ENCODE measurements around the gene MACROD1. TPM values are rescaled to one million over a fixed set of nuclear protein-coding genes. Genes with fewer than 3 reads are reported as not detected.
"Not testable (repeated sequence)": the region's sequence is repeated elsewhere in the genome, so short reads cannot be mapped to it uniquely, and the experiment has no call there.

MACROD1 gene
- total RNA-seq, 3 donors from 2014 or later (not counting 1 experiment from before 2014, with no cell fraction given) = 0.73 to 3.3 (median 1.8) TPM

- intact Hi-C loops (cut with micrococcal nuclease) = no loop called here
- H3K4me1 ChIP-seq (ENCODE audit: control insufficient read depth, insufficient read depth, low read length) = no peaks in the 10 kb centered on the region
- Mint-ChIP-seq H3K27ac (no peak overlapping the region), H3K4me3 (no peak overlapping the region), H3K27me3 (ENCODE audit: low read depth in 2 of 2) (no peaks in the 10 kb centered on the region), H3K9me3 (no peaks in the 10 kb centered on the region), H3K36me3 (no peaks in the 10 kb centered on the region), H3K4me1 (no peaks in the 10 kb centered on the region)
- TF ChIP-seq CTCF (IDR thresholded peaks at IDR 0.05) = no peak
- no peaks in the 10 kb centered on the region for H3K36me3 ChIP-seq (ENCODE audit: control insufficient read depth, insufficient read depth, low read length)
- H3K27me3 ChIP-seq (ENCODE audit: control insufficient read depth, insufficient read depth, low read length) = no peaks in the 10 kb centered on the region
- WGBS (ENCODE audit: insufficient coverage) = 88% methylated on average over 19 of the region's 19 CpGs
- no peak overlapping the region for H3K4me3 ChIP-seq (ENCODE audit: low read length)
- DNase-seq (no peak), ATAC-seq (no peak)
- no peaks in the 10 kb centered on the region for H3K9me3 ChIP-seq (ENCODE audit: control insufficient read depth, insufficient read depth, low read length)
- H3K27ac ChIP-seq (ENCODE audit: low read length) = no peak overlapping the region
Measured at GRCh38 chr11:64048042-64048854, 117.7 kb downstream of the MACROD1 start.

GRCh38 chr11:64047373-64047772, 118.5 kb downstream of the MACROD1 start:
- DNase-seq; H3K9me3 ChIP-seq (ENCODE audit: control insufficient read depth, insufficient read depth, low read length); H3K4me3 ChIP-seq (ENCODE audit: low read length); H3K36me3 ChIP-seq (ENCODE audit: control insufficient read depth, insufficient read depth, low read length); H3K4me3 Mint-ChIP-seq; ATAC-seq; H3K9me3 Mint-ChIP-seq; H3K36me3 Mint-ChIP-seq; intact Hi-C loops (cut with micrococcal nuclease); H3K27me3 ChIP-seq (ENCODE audit: control insufficient read depth, insufficient read depth, low read length); H3K27ac Mint-ChIP-seq; H3K4me1 ChIP-seq (ENCODE audit: control insufficient read depth, insufficient read depth, low read length); H3K27ac ChIP-seq (ENCODE audit: low read length); H3K27me3 Mint-ChIP-seq (ENCODE audit: low read depth in 2 of 2); H3K4me1 Mint-ChIP-seq: not testable (repeated sequence)
- WGBS (ENCODE audit: insufficient coverage) = 94% methylated on average over 8 of the region's 8 CpGs

GRCh38 chr11:64045700-64046099, 120.2 kb downstream of the MACROD1 start:
- no peaks in the 10 kb centered on the region for H3K36me3 ChIP-seq (ENCODE audit: control insufficient read depth, insufficient read depth, low read length)
- no peak for TF ChIP-seq CTCF (IDR thresholded peaks at IDR 0.05)
- Mint-ChIP-seq H3K27ac (no peak overlapping the region), H3K9me3 (no peaks in the 10 kb centered on the region), H3K27me3 (ENCODE audit: low read depth in 2 of 2) (no peaks in the 10 kb centered on the region), H3K4me3 (no peak overlapping the region), H3K36me3 (no peaks in the 10 kb centered on the region), H3K4me1 (no peaks in the 10 kb centered on the region)
- H3K4me1 ChIP-seq (ENCODE audit: control insufficient read depth, insufficient read depth, low read length) = no peaks in the 10 kb centered on the region
- DNase-seq (no peak), ATAC-seq (no peak)
- no peaks in the 10 kb centered on the region for H3K9me3 ChIP-seq (ENCODE audit: control insufficient read depth, insufficient read depth, low read length)
- no peak overlapping the region for H3K27ac ChIP-seq (ENCODE audit: low read length)
- intact Hi-C loops (cut with micrococcal nuclease) = no loop called here
- 92% methylated on average over 2 of the region's 2 CpGs for WGBS (ENCODE audit: insufficient coverage)
- no peaks in the 10 kb centered on the region for H3K27me3 ChIP-seq (ENCODE audit: control insufficient read depth, insufficient read depth, low read length)
- no peak overlapping the region for H3K4me3 ChIP-seq (ENCODE audit: low read length)

- ATAC-seq (no peak), DNase-seq (no peak)
- no peak for TF ChIP-seq CTCF (IDR thresholded peaks at IDR 0.05)
- H3K4me1 ChIP-seq (ENCODE audit: control insufficient read depth, insufficient read depth, low read length) = no peaks in the 10 kb centered on the region
- Mint-ChIP-seq H3K4me3 (no peak overlapping the region), H3K36me3 (no peaks in the 10 kb centered on the region), H3K27me3 (ENCODE audit: low read depth in 2 of 2) (peaks cover 0 to 3% of the 10 kb centered on the region in 2 donors), H3K27ac (no peak overlapping the region), H3K9me3 (no peaks in the 10 kb centered on the region), H3K4me1 (no peaks in the 10 kb centered on the region)
- WGBS (ENCODE audit: insufficient coverage) = 79% methylated on average over 18 of the region's 18 CpGs
- H3K36me3 ChIP-seq (ENCODE audit: control insufficient read depth, insufficient read depth, low read length) = no peaks in the 10 kb centered on the region
- intact Hi-C loops (cut with micrococcal nuclease) = no loop called here
- no peaks in the 10 kb centered on the region for H3K27me3 ChIP-seq (ENCODE audit: control insufficient read depth, insufficient read depth, low read length)
- no peak overlapping the region for H3K4me3 ChIP-seq (ENCODE audit: low read length)
- no peaks in the 10 kb centered on the region for H3K9me3 ChIP-seq (ENCODE audit: control insufficient read depth, insufficient read depth, low read length)
- H3K27ac ChIP-seq (ENCODE audit: low read length) = no peak overlapping the region
Measured at GRCh38 chr11:64044730-64045393, 121.1 kb downstream of the MACROD1 start.
